22Rv1 (cell line): ENCODE measurements around the gene C16orf89.

Source experiments
- H3K27ac ChIP-seq: fragments of 450-650 bp; 2 replicates; pipeline ENCODE4 v1.5.1; 2017
- ZFX ChIP-seq: fragments of 450-650 bp; IDR thresholded peaks from 2 replicates; pipeline ENCODE4 v1.6.1; 2017; ENCODE audit warnings: antibody characterized with exemption, borderline replicate concordance
- TF ChIP-seq, protein P1 (sequence below): fragments of 450-650 bp; IDR thresholded peaks from 2 replicates; pipeline ENCODE4 v1.5.1; 2017; ENCODE audit warnings: mild to moderate bottlenecking

C16orf89 gene

DNA sequence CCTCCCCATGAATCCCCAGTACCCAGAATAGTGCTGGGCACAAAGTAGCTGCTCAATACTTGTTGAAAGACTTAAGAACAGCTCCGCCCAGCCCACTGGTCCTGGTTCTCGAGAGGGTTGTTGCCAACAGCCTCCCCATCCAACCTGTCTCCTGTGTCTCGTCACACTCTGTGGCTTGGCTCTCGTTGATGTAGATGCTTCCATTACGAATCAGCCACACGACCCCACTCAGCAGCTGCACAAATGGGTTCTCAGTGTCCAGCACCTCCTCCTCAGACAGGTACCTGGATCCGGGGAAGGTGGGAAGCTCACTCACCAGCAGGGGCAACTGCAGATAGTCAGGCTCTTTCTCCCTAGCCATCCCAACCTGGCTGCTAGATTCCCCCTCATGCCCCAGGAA lies 34.2 kb downstream of the C16orf89 start:
- no peak overlapping the region for H3K27ac ChIP-seq
- TF ChIP-seq ZFX = no peak
- TF ChIP-seq, protein P1, sequence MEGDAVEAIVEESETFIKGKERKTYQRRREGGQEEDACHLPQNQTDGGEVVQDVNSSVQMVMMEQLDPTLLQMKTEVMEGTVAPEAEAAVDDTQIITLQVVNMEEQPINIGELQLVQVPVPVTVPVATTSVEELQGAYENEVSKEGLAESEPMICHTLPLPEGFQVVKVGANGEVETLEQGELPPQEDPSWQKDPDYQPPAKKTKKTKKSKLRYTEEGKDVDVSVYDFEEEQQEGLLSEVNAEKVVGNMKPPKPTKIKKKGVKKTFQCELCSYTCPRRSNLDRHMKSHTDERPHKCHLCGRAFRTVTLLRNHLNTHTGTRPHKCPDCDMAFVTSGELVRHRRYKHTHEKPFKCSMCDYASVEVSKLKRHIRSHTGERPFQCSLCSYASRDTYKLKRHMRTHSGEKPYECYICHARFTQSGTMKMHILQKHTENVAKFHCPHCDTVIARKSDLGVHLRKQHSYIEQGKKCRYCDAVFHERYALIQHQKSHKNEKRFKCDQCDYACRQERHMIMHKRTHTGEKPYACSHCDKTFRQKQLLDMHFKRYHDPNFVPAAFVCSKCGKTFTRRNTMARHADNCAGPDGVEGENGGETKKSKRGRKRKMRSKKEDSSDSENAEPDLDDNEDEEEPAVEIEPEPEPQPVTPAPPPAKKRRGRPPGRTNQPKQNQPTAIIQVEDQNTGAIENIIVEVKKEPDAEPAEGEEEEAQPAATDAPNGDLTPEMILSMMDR = no peak

GRCh38 chr16:5030251-5030870 lies 35.4 kb downstream of the C16orf89 start:
- no peak for TF ChIP-seq ZFX
- TF ChIP-seq, protein P1 = no peak
- no peak overlapping the region for H3K27ac ChIP-seq

GRCh38 chr16:5028950-5029475 lies 36.7 kb downstream of the C16orf89 start:
- TF ChIP-seq ZFX = no peak
- TF ChIP-seq, protein P1 = no peak
- H3K27ac ChIP-seq = no peak overlapping the region

- TF ChIP-seq, protein P1 = no peak
- TF ChIP-seq ZFX = no peak
- H3K27ac ChIP-seq = no peak overlapping the region
Observed at GRCh38 chr16:5027575-5028235, 38.1 kb downstream of the C16orf89 start.

DNA sequence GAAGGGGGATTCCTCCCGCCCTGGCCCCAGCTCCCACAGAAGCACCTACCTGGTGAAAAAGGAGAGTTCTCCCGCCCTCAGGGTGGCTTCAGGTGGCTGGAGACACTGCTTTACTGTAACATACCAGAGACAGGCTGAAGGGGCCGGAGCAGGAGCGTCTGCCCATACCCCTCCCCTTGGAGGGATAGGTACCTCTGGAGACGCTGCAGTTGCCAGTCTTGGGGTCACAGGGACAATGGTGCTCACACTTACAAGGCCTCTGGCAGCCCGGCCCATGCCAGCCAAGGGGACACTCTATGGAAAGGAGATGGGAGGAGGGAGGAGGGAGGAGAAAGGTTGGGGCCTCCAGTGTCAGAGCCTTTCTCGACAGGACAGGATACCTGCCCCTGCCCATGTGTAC lies 38.7 kb downstream of the C16orf89 start:
- TF ChIP-seq ZFX = no peak
- TF ChIP-seq, protein P1 = no peak

DNA sequence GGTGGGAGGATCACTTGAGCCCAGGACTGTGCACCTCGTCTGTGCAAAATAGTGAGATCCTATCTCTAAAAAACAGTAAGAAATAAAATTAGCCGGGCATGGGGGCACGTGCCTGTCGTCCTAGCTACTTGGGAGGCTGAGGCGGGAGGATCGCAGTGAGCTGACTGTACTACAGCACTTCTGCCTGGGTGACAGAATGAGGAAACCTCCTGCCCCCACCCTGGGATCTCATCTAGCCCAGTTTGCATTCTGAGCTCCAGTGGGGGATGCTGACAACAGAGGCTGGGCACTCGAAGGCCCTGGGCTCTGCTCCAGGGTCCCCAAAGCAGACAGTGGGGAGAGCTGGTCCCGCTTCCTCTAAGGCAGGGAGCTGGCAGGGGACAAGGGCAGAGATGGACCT lies 39.1 kb downstream of the C16orf89 start:
- no peak for TF ChIP-seq ZFX
- TF ChIP-seq, protein P1 = no peak
- H3K27ac ChIP-seq = no peak overlapping the region

More for the DNA sequence above, 38.7 kb downstream of the C16orf89 start:
- H3K27ac ChIP-seq = no peak overlapping the region

DNA sequence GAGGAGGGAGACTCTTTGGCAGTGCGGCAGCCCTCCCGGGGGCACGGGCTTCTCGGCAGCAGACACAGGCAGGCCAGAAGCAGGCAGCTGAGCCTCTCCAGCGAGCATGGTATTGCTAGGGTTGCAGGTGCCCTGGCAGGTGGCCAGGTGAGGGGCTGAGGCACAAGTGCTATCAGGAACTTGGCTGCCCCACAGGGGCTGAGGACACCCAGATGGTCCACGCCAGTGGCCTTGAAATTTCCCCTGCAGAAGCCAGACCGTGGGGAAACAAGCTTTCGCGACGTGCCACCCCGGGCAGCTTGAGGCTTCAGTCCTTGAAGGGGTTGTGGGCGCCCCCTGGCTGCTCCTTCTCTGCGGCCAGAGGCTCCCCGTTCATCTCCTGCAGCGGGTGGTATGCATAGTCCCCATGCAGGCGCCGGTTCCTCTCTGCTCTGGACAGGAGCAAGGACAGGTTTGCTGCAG lies 40.6 kb downstream of the C16orf89 start:
- no peak overlapping the region for H3K27ac ChIP-seq
- TF ChIP-seq, protein P1 = no peak
- no peak for TF ChIP-seq ZFX
